Measurements from ENCODE around the gene OSBPL10. TPM values are rescaled to one million over a fixed set of nuclear protein-coding genes. Genes with fewer than 3 reads are reported as not detected.

OSBPL10 gene
- total RNA-seq, 2 donors from 2014 or later = 4.2 to 8.2 TPM

GRCh38 chr3:31900583-31900982 is 80.5 kb downstream of the OSBPL10 start:
- Histone ChIP-seq H3K4me1 (no peaks in the 10 kb centered on the region), H3K4me3 (no peak overlapping the region), H3K9me3 (no peaks in the 10 kb centered on the region), H3K27ac (no peak overlapping the region), H3K27me3 (no peaks in the 10 kb centered on the region), H3K36me3 (no peaks in the 10 kb centered on the region)
- no peak for TF ChIP-seq CTCF (IDR thresholded peaks at IDR 0.05)
- no peak for DNase-seq (ENCODE audit: low spot score)

GRCh38 chr3:31896648-31897433 is 84.2 kb downstream of the OSBPL10 start:
- Histone ChIP-seq H3K4me3 (no peak overlapping the region), H3K27me3 (no peaks in the 10 kb centered on the region), H3K9me3 (no peaks in the 10 kb centered on the region), H3K4me1 (no peaks in the 10 kb centered on the region), H3K36me3 (no peaks in the 10 kb centered on the region), H3K27ac (no peak overlapping the region)
- no peak for TF ChIP-seq CTCF (IDR thresholded peaks at IDR 0.05)
- no peak for DNase-seq (ENCODE audit: low spot score)

GRCh38 chr3:31896026-31896425 is 85.0 kb downstream of the OSBPL10 start:
- H3K9me3 ChIP-seq = no peaks in the 10 kb centered on the region
- no peak overlapping the region for H3K4me3 ChIP-seq
- H3K27me3 ChIP-seq = no peaks in the 10 kb centered on the region
- no peak for DNase-seq (ENCODE audit: low spot score)
- H3K27ac ChIP-seq = no peak overlapping the region
- no peak for TF ChIP-seq CTCF (IDR thresholded peaks at IDR 0.05)
- no peaks in the 10 kb centered on the region for H3K36me3 ChIP-seq
- H3K4me1 ChIP-seq = no peaks in the 10 kb centered on the region

GRCh38 chr3:31895471-31895870 is 85.6 kb downstream of the OSBPL10 start:
- Histone ChIP-seq H3K27ac (no peak overlapping the region), H3K4me1 (no peaks in the 10 kb centered on the region), H3K9me3 (no peaks in the 10 kb centered on the region), H3K4me3 (no peak overlapping the region), H3K27me3 (no peaks in the 10 kb centered on the region), H3K36me3 (no peaks in the 10 kb centered on the region)
- no peak for TF ChIP-seq CTCF (IDR thresholded peaks at IDR 0.05)
- DNase-seq (ENCODE audit: low spot score) = no peak

GRCh38 chr3:31892916-31893573 is 88.0 kb downstream of the OSBPL10 start:
- Histone ChIP-seq H3K9me3 (no peaks in the 10 kb centered on the region), H3K27me3 (no peaks in the 10 kb centered on the region), H3K4me3 (no peak overlapping the region), H3K36me3 (no peaks in the 10 kb centered on the region), H3K27ac (no peak overlapping the region), H3K4me1 (no peaks in the 10 kb centered on the region)
- DNase-seq (ENCODE audit: low spot score) = no peak
- no peak for TF ChIP-seq CTCF (IDR thresholded peaks at IDR 0.05)

Measured in right atrium auricular region (tissue), 2 donors.